ENCODE results near the gene MIS18A.
"Not testable (repeated sequence)": the region's sequence is repeated elsewhere in the genome, so short reads cannot be mapped to it uniquely, and the experiment has no call there.

The MIS18A gene

DNA sequence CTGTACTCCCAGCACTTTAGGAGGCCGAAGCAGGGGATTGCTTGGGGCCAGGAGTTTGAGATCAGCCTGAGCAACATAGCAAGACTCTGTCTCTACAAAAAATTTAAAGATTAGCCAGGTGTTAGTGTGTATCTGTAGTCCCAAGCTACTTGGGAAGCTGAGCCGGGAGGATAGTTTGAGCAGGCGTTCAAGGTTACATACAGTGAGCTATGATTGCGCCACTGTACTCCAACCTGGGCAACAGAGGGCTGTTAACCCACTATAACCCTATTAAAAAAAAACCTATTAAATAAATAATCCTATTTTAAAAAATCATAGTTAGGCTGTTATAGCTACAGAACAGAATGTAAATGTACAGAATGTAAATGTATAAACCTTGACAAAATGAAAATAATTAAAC, 2.2 kb downstream of the MIS18A start:
- Histone ChIP-seq H3K79me2 (ENCODE audit: insufficient read depth, low read length) (peaks cover 42% of the 10 kb centered on the region), H3K27ac (ENCODE audit: low read depth, low read length) (no peak overlapping the region), H3K4me3 (ENCODE audit: insufficient read depth, low read length, poor library complexity, severe bottlenecking) (no peak overlapping the region), H3K9me2 (replicated peaks; ENCODE audit: insufficient read depth, low read length) (no peaks in the 10 kb centered on the region), H3K9me3 (ENCODE audit: insufficient read depth, low read length) (no peaks in the 10 kb centered on the region), H2AFZ (ENCODE audit: low read depth, low read length, severe bottlenecking) (no peak overlapping the region), H3K27me3 (ENCODE audit: low read length) (no peaks in the 10 kb centered on the region), H3F3A (ENCODE audit: insufficient read depth) (no peaks in the 10 kb centered on the region), H3K4me2 (ENCODE audit: low read depth, low read length, poor library complexity, severe bottlenecking) (no peak overlapping the region), H3K9ac (ENCODE audit: low read length) (no peak overlapping the region), H3K36me3 (ENCODE audit: low read length) (0 out of 2 replicates have a peak, but pooled peaks cover 5% of the 10 kb centered on the region), H4K20me1 (ENCODE audit: low read depth, low read length) (no peaks in the 10 kb centered on the region)
- TF ChIP-seq, protein P1, sequence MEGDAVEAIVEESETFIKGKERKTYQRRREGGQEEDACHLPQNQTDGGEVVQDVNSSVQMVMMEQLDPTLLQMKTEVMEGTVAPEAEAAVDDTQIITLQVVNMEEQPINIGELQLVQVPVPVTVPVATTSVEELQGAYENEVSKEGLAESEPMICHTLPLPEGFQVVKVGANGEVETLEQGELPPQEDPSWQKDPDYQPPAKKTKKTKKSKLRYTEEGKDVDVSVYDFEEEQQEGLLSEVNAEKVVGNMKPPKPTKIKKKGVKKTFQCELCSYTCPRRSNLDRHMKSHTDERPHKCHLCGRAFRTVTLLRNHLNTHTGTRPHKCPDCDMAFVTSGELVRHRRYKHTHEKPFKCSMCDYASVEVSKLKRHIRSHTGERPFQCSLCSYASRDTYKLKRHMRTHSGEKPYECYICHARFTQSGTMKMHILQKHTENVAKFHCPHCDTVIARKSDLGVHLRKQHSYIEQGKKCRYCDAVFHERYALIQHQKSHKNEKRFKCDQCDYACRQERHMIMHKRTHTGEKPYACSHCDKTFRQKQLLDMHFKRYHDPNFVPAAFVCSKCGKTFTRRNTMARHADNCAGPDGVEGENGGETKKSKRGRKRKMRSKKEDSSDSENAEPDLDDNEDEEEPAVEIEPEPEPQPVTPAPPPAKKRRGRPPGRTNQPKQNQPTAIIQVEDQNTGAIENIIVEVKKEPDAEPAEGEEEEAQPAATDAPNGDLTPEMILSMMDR (IDR thresholded peaks at IDR 0.05; ENCODE audit: insufficient read depth, low read length, poor library complexity, severe bottlenecking) = no peak
- no peak for TF ChIP-seq EZH2phosphoT487 (conservative IDR thresholded peaks at IDR 0.05; ENCODE audit: low read length)

- no peaks in the 10 kb centered on the region for H3K9me2 ChIP-seq (replicated peaks; ENCODE audit: insufficient read depth, low read length)
- peaks cover 23% of the 10 kb centered on the region; the same call in 1 of the 2 replicates for H3K36me3 ChIP-seq (ENCODE audit: low read length)
- H3K27ac ChIP-seq (ENCODE audit: low read depth, low read length) = no peak overlapping the region
- no peak overlapping the region for H2AFZ ChIP-seq (ENCODE audit: low read depth, low read length, severe bottlenecking)
- H3F3A ChIP-seq (ENCODE audit: insufficient read depth) = no peaks in the 10 kb centered on the region
- no peak overlapping the region for H3K9ac ChIP-seq (ENCODE audit: low read length)
- H3K79me2 ChIP-seq (ENCODE audit: insufficient read depth, low read length) = peaks cover 8% of the 10 kb centered on the region; the same call in 1 of the 2 replicates
- H3K9me3 ChIP-seq (ENCODE audit: insufficient read depth, low read length) = no peaks in the 10 kb centered on the region
- H3K4me2 ChIP-seq (ENCODE audit: low read depth, low read length, poor library complexity, severe bottlenecking) = no peak overlapping the region
- no peaks in the 10 kb centered on the region for H3K27me3 ChIP-seq (ENCODE audit: low read length)
- no peaks in the 10 kb centered on the region for H4K20me1 ChIP-seq (ENCODE audit: low read depth, low read length)
- H3K4me3 ChIP-seq (ENCODE audit: insufficient read depth, low read length, poor library complexity, severe bottlenecking) = no peak overlapping the region
- TF ChIP-seq, protein P1 (IDR thresholded peaks at IDR 0.05; ENCODE audit: insufficient read depth, low read length, poor library complexity, severe bottlenecking) = no peak
- TF ChIP-seq EZH2phosphoT487 (conservative IDR thresholded peaks at IDR 0.05; ENCODE audit: low read length) = no peak
Observed at GRCh38 chr21:32270748-32271147, 8.1 kb downstream of the MIS18A start.

DNA sequence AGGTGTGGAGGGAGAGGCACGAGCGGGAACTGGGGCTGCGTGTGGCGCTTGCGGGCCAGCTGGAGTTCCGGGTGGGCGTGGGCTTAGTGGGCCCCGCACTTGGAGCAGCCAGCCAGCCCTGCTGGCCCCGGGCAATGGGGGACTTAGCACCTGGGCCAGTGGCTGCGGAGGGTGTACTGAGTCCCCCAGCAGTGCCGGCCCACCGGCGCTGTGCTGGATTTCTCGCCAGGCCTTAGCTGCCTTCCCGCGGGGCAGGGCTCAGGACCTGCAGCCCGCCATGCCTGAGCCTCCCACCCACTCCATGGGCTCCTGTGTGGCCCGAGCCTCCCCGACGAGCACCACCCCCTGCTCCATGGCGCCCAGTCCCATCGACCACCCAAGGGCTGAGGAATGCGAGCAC, 13.5 kb downstream of the MIS18A start:
- H3K9me2 ChIP-seq (replicated peaks; ENCODE audit: insufficient read depth, low read length); H3K9me3 ChIP-seq (ENCODE audit: insufficient read depth, low read length); H3K4me3 ChIP-seq (ENCODE audit: insufficient read depth, low read length, poor library complexity, severe bottlenecking); H3K4me2 ChIP-seq (ENCODE audit: low read depth, low read length, poor library complexity, severe bottlenecking); H4K20me1 ChIP-seq (ENCODE audit: low read depth, low read length); H3K9ac ChIP-seq (ENCODE audit: low read length); H3K27ac ChIP-seq (ENCODE audit: low read depth, low read length); H3K79me2 ChIP-seq (ENCODE audit: insufficient read depth, low read length); H3K27me3 ChIP-seq (ENCODE audit: low read length); H2AFZ ChIP-seq (ENCODE audit: low read depth, low read length, severe bottlenecking); H3F3A ChIP-seq (ENCODE audit: insufficient read depth): not testable (repeated sequence)
- H3K36me3 ChIP-seq (ENCODE audit: low read length) = peaks cover 12% of the 10 kb centered on the region; the same call in 1 of the 2 replicates

GRCh38 chr21:32261929-32262328, 16.9 kb downstream of the MIS18A start:
- Histone ChIP-seq H3K4me2 (ENCODE audit: low read depth, low read length, poor library complexity, severe bottlenecking) (no peak overlapping the region), H3K36me3 (ENCODE audit: low read length) (no peaks in the 10 kb centered on the region), H2AFZ (ENCODE audit: low read depth, low read length, severe bottlenecking) (no peak overlapping the region), H3K9ac (ENCODE audit: low read length) (no peak overlapping the region), H3K9me2 (replicated peaks; ENCODE audit: insufficient read depth, low read length) (no peaks in the 10 kb centered on the region), H3F3A (ENCODE audit: insufficient read depth) (no peaks in the 10 kb centered on the region; the same call in 1 of the 2 replicates), H3K9me3 (ENCODE audit: insufficient read depth, low read length) (no peaks in the 10 kb centered on the region), H3K27me3 (ENCODE audit: low read length) (no peaks in the 10 kb centered on the region), H3K79me2 (ENCODE audit: insufficient read depth, low read length) (no peaks in the 10 kb centered on the region), H4K20me1 (ENCODE audit: low read depth, low read length) (no peaks in the 10 kb centered on the region), H3K4me3 (ENCODE audit: insufficient read depth, low read length, poor library complexity, severe bottlenecking) (no peak overlapping the region), H3K27ac (ENCODE audit: low read depth, low read length) (no peak overlapping the region)
- TF ChIP-seq, protein P1 (IDR thresholded peaks at IDR 0.05; ENCODE audit: insufficient read depth, low read length, poor library complexity, severe bottlenecking) = no peak
- TF ChIP-seq EZH2phosphoT487 (conservative IDR thresholded peaks at IDR 0.05; ENCODE audit: low read length) = no peak

Measured in SU-DHL-6 (cell line).